ENCODE data around the gene DISP2. TPM values are rescaled to one million over a fixed set of nuclear protein-coding genes. Genes with fewer than 3 reads are reported as not detected.

DISP2 gene
- total and polyA plus RNA-seq, 4 donors, result under 0.01 to 0.23 (median under 0.01) TPM; not detected in 1

DNA sequence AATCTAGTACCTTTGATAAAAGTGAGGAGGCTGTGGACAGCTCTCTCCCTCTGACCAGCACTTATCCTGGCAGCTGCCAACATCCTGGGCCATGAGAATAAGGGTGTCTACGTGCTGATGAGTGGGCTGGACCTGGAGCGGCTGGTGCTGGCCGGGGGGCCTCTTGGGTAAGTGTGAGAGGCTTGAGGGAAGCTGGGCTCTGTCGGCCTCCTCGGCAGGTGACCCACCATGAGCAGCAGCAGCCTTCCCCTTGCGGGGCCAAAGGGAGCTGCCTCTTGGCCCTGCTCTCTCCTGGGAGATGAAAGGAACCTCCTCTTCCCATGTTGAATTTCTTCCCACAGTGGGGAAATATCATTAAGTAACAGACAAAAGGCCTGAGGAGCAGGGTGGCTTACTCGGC is 56.8 kb downstream of the DISP2 start:
- 95% methylated on average over 7 of the region's 7 CpGs for WGBS
- Histone ChIP-seq H3K9ac (ENCODE audit: low read depth in 1 of 2, low read length in 2 of 2) (no peak overlapping the region), H3K4me1 (ENCODE audit: control insufficient read depth in 4 of 4, insufficient read depth in 4 of 4, low read length in 3 of 4) (peaks cover 9 to 25% (median 20%) of the 10 kb centered on the region in 4 donors), H3K9me3 (ENCODE audit: control insufficient read depth in 4 of 4, low read length in 3 of 4) (no peaks in the 10 kb centered on the region), H3K27me3 (ENCODE audit: control insufficient read depth in 4 of 4, insufficient read depth in 4 of 4, low read length in 3 of 4) (no peaks in the 10 kb centered on the region), H3K4me3 (ENCODE audit: low read depth in 1 of 3, low read length in 3 of 3) (no peak overlapping the region), H3K36me3 (ENCODE audit: control insufficient read depth in 4 of 4, insufficient read depth in 3 of 4, low read depth in 1 of 4, low read length in 3 of 4) (peaks cover 13 to 62% (median 40%) of the 10 kb centered on the region in 4 donors), H3K27ac (ENCODE audit: low read depth in 1 of 2, low read length in 2 of 2) (no peak overlapping the region)
- TF ChIP-seq JUND (IDR thresholded peaks at IDR 0.05) (no peak), CTCF (IDR thresholded peaks at IDR 0.05; ENCODE audit: low read depth, low read length, missing input control) (no peak), ATF3 (IDR thresholded peaks at IDR 0.05) (no peak), RAD21 (IDR thresholded peaks at IDR 0.05) (no peak), EGR1 (IDR thresholded peaks at IDR 0.05; ENCODE audit: low read depth in 2 of 2) (no peak), ZBTB33 (IDR thresholded peaks at IDR 0.05) (no peak), TAF1 (conservative IDR thresholded peaks at IDR 0.05) (no peak), MAX (IDR thresholded peaks at IDR 0.05) (no peak), FOXA2 (IDR thresholded peaks at IDR 0.05) (no peak), YY1 (IDR thresholded peaks at IDR 0.05) (no peak), SP1 (IDR thresholded peaks at IDR 0.05) (no peak), HNF4A (conservative IDR thresholded peaks at IDR 0.05) (no peak), RXRA (IDR thresholded peaks at IDR 0.05) (no peak), NR2F2 (IDR thresholded peaks at IDR 0.05) (no peak), HNF4G (IDR thresholded peaks at IDR 0.05) (no peak), FOXA1 (IDR thresholded peaks at IDR 0.05) (no peak)
- TF ChIP-seq, protein P1, sequence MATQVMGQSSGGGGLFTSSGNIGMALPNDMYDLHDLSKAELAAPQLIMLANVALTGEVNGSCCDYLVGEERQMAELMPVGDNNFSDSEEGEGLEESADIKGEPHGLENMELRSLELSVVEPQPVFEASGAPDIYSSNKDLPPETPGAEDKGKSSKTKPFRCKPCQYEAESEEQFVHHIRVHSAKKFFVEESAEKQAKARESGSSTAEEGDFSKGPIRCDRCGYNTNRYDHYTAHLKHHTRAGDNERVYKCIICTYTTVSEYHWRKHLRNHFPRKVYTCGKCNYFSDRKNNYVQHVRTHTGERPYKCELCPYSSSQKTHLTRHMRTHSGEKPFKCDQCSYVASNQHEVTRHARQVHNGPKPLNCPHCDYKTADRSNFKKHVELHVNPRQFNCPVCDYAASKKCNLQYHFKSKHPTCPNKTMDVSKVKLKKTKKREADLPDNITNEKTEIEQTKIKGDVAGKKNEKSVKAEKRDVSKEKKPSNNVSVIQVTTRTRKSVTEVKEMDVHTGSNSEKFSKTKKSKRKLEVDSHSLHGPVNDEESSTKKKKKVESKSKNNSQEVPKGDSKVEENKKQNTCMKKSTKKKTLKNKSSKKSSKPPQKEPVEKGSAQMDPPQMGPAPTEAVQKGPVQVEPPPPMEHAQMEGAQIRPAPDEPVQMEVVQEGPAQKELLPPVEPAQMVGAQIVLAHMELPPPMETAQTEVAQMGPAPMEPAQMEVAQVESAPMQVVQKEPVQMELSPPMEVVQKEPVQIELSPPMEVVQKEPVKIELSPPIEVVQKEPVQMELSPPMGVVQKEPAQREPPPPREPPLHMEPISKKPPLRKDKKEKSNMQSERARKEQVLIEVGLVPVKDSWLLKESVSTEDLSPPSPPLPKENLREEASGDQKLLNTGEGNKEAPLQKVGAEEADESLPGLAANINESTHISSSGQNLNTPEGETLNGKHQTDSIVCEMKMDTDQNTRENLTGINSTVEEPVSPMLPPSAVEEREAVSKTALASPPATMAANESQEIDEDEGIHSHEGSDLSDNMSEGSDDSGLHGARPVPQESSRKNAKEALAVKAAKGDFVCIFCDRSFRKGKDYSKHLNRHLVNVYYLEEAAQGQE (IDR thresholded peaks at IDR 0.05), result no peak
- DNase-seq (ENCODE audit: low spot score), result no peak

DNA sequence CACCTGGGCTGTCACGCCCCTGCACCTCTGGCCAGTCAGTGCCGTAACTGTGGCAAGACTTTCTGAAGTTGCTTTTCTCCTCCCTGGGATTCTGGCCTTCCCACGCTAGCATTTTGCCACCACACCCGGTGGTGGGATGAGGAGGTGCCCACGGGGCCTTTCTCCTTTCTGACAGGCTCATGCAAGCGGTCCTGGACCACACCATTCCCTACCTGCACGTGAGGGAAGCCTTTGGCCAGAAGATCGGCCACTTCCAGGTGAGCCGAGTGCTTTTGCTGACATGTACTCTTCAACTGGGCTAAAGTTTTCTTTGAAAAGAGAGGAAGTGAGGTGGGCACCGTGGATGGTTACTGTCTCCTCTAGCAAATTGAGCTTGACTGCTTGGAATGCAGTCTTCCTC is 57.2 kb downstream of the DISP2 start:
- DNase-seq (ENCODE audit: low spot score), result no peak
- peaks cover 13 to 59% (median 38%) of the 10 kb centered on the region in 4 donors for H3K36me3 ChIP-seq (ENCODE audit: control insufficient read depth in 4 of 4, insufficient read depth in 3 of 4, low read depth in 1 of 4, low read length in 3 of 4)
- 95% methylated on average over 10 of the region's 10 CpGs for WGBS
- H3K9me3 ChIP-seq (ENCODE audit: control insufficient read depth in 4 of 4, low read length in 3 of 4), result no peaks in the 10 kb centered on the region
- TF ChIP-seq CTCF (IDR thresholded peaks at IDR 0.05; ENCODE audit: low read depth, low read length, missing input control), result no peak
- H3K27me3 ChIP-seq (ENCODE audit: control insufficient read depth in 4 of 4, insufficient read depth in 4 of 4, low read length in 3 of 4), result no peaks in the 10 kb centered on the region
- H3K4me1 ChIP-seq (ENCODE audit: control insufficient read depth in 4 of 4, insufficient read depth in 4 of 4, low read length in 3 of 4), result peaks cover 12 to 29% (median 24%) of the 10 kb centered on the region in 4 donors
- no peak overlapping the region for H3K4me3 ChIP-seq (ENCODE audit: low read depth in 1 of 3, low read length in 3 of 3)
- H3K9ac ChIP-seq (ENCODE audit: low read depth in 1 of 2, low read length in 2 of 2), result no peak overlapping the region
- H3K27ac ChIP-seq (ENCODE audit: low read depth in 1 of 2, low read length in 2 of 2), result no peak overlapping the region

Measured in liver (tissue), 9 donors.